Fibroblast of peridontal ligament (primary cell): ENCODE measurements around the gene CTPS2.

ENCODE experiments used
- DNase-seq: peaks from one replicate; pipeline ENCODE4 v3.0.0-alpha.2; 2010; ENCODE audit errors: extremely low read depth

CTPS2 gene

GRCh38 chrX:16559206-16559619 is 153.3 kb downstream of the CTPS2 start:
- DNase-seq, result peak; percentile 58

GRCh38 chrX:16558489-16558888 is 154.0 kb downstream of the CTPS2 start:
- DNase-seq, result no peak

DNA sequence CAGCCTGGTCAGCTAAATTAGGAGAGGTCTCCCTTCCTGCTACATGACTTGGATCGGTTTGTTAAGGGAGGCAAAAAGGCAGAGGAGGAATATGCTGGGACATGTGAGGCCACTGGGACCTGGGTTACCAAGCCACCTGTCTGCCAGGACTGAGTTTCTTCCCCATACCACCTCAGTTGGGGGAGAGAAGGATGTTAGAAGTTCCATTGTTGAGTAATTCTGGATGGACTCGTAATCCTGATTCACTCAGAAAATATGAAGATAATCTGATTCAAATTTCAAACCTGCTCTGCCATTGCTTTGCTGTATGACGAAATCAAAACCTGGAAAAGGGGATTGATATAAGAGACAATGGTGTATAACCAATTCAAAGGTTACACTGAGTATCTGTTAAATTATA is 159.9 kb downstream of the CTPS2 start:
- DNase-seq, result peak; percentile 12

DNA sequence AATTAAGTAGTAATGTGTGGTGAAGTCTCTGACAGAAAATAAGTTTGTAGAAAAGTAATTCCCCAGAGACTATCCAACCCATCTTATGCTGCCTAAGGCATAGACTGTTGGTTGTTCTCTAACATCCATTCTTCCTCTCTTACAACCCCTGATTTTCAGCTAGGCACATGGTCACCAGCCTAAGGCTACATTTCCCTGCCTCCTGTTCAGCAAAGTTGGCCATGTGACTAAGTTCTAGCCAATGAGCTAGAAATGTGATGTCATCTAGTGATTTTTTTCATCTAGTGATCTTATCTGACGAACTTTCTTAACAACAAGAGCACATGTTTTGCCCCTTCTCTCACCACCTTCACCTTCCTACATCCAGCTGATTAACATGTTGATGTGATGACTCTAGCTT is 164.8 kb downstream of the CTPS2 start:
- no peak for DNase-seq

DNA sequence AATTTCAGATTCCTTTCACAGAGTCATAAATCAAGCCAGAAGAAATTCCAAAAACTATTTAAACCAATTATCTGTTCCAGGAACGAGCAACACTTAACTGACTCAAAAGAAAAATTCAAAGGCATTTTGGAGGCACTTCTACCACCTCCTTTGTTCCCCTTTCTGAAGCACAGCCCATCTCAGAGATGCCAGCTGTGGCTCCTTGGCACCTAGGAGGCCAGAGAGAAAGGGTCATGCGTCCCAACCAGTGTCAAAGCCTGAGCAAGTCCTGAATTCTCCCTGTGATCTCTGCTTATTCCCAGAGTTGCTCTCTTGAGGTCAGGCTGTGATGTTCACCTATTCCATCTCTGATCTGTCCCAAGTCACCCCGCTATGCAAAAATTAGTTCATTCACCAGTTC is 167.5 kb downstream of the CTPS2 start:
- DNase-seq, result no peak
